Hematopoietic multipotent progenitor cell treated with erythropoietin and hydrocortisone succinate and interleukin-3 and kit ligand, for 8 days (in vitro differentiated cells): ENCODE data around the gene ZNF391.
"Not testable (repeated sequence)": the region's sequence is repeated elsewhere in the genome, so short reads cannot be mapped to it uniquely, and the experiment has no call there.

Experiments
- DNase-seq: peaks from one replicate; pipeline ENCODE4 v3.0.0-alpha.2; 2015

Gene ZNF391

DNA sequence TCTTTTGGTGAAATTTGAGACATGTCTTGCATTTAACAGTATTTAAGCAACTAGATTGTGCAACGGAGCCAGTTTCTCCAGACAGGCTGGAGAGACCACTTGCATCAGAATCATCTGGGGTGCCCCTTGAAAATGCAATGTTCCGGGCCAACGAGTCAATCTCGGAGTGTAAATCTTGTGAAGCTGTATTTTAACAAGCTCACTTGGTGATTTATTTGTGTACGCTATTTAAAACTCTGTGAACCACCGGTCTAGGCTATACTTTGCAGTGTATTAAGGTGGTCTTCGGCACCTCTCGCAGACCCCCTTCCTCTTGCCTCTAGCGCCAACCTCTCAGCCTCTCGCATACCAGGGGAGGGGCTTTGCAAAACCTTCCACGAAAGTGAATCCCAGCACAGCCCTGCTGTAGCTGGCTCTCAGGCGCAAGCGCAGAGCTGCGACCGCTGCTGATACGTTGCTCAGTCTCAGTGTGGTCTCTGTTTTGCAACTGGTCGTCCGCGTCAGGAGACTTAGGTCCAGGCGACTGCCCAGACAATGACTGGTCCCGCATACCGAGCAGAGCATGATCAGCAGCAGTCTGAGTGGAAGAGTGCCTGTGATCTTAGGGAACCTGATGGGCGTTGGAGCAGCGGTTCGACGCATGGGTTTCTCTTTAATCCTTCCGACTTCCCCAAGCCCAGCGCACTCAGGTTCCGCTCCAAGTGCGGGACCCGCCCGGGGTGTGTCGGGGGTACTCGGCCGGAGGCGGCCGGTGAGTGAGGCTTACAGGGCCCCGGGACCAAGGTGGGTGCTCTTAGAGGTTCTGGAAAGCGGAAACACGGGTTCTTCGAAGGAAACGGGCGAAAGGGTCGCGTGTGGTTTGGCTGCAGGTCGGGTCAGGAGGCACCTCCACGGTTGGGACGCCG, at the start of gene ZNF391:
TSS of gene ZNF391 (plus strand) at position 467 of the 905 bp plus-strand sequence. CDS start 11,612 bp downstream, outside the sequence.
- peak; percentile 74 for DNase-seq

DNA sequence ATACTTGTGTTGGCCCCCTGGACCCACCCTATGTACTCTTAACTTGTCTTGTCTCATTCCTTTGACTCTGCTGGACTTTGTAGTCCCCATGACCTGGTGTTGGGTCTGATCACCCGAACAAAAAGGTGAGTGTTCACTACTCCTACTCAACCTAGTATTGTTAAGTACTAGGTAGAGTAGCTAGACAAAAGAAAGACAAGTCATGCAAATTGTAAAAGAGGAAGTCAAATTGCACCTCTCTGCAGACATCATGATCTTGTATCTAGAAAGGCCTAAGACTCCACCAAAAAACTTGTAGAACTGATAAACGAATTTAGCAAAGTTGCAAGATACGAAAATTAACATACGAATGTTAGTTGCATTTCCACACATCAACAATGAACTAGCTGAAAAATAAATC, 35.7 kb upstream of the ZNF391 start:
- DNase-seq = no peak

DNA sequence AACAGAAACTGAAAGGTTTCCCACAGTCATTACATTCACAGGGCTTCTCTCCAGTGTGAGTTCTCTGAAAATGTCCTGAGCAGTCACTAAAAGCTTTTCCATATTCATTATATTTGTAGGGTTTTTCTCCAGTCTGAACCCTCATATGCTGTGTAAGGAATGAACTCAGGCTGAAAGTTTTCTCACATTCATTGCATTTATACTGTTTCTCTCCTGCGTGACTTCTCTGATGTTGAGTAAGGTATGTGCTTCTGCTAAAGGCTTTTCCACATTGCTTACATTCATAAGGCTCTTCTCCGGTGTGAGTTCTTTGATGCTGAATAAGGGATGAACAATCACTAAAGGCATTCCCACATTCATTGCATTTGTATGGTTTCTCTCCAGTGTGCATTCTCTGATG, 29.8 kb upstream of the ZNF391 start:
- no peak for DNase-seq

DNA sequence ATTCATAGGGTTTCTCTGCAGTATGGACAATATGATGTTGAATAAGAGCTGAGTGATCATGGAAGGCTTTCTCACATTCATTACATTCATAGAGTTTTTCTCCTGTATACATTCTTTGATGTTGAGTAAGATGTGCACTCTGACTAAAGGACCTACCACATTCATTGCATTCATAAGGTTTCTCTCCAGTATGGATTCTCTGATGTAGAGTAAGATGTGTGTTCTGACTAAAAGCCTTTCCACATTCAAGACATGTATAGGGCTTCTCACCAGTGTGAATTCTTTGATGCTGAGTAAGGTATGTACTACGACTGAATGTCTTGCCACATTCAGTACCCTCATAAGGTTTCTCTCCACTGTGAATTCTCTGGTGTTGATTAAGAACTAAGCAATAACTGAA, 29.3 kb upstream of the ZNF391 start:
- no peak for DNase-seq

DNA sequence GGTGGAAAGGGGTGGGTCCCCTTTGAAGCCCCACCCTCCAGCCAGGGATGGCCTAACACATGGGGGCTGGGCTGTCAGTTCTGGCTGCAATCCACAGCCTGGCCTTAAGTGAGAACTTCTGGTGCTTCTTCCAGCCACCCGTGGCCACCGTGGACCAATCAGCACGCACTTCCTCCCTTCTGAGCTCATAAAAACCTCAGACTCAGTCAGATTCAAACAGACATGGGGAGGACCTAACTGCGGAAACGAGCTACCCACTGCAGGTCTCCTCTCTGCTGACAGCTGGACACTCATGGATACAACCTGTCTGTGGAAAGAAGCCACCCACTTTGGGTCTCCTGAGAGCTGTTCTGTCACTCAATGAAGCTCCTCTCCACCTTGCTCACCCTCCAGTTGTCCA, 20.4 kb upstream of the ZNF391 start:
- DNase-seq = no peak

DNA sequence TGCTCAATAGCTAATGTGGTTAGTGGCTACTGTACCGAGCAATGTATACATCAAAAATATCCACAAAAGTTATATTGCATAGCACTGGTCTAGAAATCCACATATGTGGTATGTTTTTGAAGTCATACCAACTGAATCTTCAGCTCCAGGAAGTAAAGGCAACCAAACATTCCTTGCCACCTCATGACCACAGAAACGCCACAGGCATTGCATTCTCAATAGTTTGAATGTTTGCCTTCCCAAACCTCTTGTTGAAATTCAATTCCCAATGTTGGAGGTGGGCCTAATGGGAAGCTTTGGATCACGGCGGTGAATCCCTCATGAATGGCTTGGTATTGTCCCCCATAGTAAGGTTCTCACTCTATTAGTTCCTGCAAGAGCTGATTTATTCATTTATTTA, 18.2 kb upstream of the ZNF391 start:
- DNase-seq = no peak

DNA sequence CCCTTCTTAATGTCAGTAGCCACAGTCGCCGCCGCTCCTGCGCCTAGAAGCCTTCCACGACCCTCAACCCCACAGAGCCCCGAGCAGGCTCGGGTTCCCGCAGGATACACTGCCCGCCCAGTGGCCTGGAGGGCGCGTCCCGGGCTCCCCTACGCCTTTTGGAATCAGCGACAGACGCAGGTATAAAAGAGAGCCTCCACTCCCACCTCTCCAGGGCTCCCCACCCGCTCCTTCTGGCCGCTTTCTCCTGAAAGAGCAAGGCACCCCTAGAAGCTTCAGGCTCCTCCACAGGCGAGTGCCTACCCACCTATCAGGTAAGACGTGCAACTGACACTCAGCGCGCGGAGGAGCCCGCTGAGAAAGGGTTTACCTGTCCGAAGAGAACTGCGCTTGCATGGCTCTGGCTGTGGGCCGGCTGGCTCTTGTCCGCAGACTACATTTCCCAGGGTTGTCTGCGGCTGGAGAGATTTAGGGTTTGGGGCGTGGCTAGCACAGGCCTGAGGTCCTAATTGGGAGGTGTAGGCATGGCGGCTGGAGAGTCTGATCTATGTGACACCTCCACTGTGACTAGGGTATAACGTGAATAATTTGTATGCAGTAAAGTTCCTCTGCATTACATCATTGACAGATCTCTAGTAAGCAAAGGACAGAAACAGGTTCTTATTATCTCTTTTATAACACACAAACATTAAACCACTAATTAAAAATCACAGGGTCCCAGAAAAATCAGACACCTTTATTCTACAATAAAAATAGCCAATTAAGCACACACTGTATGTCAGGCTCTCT, 13.5 kb upstream of the ZNF391 start:
- peak; percentile 78 for DNase-seq

DNA sequence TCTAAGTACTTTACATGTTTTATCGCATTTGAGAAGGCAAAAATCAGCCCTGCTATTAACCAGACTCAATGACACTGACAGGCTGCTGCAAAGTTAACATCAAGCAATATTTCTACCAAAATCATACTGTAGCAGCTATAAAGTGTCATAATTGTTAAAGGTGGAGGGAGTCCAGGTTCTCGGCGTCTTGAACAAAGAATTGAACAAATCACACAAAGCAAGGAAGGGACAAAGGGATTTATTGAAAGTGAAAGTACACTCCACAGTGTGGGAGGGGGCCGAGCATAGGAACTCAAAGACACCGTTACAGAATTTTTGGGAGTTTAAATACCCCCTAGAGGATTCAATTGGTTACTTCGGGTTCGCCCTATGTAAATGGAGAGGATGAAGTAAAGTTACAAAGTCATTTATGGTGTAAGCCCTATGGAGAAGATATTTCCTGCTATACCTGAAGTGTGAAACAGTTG, 12.9 kb upstream of the ZNF391 start:
- peak; percentile 19 for DNase-seq

DNA sequence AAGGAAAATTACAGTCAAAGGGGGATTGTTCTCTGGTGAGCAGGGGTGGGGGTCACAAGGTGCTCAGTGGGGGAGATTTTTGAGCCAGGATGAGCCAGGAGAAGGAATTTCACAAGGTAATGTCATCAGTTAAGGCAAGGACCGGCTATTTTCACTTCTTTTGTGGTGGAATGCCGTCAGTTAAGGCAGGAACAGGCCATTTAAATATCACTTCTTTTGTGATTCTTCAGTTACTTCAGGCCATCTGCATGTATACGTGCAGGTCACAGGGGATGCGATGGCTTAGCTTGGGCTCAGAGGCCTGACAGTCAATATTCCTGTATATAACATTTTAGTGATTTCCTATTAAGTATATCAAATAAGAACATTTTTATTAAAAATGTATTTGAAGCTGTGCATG, 10.2 kb upstream of the ZNF391 start:
- not testable (repeated sequence) for DNase-seq

DNA sequence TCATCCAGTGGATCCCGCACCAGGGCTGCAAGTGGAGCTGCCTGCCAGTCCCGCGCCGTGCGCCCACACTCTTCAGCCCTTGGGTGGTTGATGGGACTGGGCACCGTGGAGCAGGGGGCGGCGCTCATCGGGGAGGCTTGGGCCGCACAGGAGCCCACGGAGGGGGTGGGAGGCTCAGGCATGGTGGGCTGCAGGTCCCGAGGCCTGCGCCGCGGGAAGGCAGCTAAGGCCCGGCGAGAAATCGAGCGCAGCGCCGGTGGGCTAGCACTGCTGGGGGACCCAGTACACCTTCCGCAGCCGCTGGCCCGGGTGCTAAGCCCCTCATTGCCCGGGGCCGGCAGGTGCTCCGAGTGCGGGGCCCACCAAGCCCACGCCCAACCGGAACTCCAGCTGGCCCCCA, 7.6 kb upstream of the ZNF391 start:
- DNase-seq = not testable (repeated sequence)

DNA sequence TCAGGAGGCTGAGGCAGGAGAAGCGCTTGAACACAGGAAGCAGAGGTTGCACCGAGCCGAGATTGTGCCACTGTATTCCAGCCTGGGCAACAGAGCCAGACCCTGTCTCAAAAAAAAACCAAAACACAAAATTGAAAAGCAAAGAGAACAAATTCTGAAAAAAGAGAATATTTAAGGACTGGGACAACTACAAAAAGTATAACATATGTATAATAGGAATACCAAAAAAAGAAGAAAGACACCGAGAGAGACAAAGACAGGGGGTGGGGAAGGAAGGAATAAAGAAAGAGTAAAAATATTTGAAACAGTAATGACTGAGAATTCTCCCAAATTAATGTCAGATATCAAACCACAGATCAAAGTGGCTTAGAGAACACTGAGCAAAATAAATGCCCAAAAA, 5.5 kb upstream of the ZNF391 start:
- DNase-seq = no peak

DNA sequence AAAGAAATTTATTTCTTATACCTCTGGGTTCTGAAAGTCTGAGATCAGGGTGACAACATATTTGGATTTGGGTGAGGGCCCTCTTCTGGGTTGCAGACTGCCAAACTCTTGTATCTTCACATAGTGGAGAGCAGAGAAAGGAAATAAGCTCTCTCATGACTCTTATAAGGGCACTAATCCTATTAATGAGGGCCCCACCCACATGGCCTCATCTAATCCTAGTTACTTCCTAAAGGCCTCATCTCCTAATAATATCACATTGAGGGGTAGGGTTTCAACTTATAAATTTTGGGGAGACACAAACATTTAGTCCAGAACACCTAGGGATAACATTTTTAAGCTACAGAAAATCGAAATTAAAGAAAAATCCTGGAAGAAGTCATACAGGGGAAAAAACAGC, 5.1 kb upstream of the ZNF391 start:
- DNase-seq = no peak

DNA sequence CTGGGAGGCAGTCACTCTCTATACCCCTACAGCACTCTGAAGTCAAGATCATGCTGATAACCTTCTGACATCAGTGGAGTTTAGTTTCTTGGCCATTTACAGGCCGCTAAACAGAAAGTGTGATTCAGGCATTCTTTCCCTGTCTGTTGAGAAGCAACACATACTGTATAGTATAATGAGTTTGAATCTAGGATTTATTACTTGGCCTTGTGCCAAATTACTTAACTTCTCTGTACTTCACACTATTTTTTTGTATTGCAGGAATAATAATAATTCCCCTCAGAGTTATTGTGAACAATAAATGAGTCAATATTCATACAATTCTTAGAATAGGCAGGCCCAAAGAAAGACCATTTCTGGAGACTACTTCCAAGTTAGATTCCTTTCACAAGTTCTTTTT, 4.1 kb downstream of the ZNF391 start:
- no peak for DNase-seq

DNA sequence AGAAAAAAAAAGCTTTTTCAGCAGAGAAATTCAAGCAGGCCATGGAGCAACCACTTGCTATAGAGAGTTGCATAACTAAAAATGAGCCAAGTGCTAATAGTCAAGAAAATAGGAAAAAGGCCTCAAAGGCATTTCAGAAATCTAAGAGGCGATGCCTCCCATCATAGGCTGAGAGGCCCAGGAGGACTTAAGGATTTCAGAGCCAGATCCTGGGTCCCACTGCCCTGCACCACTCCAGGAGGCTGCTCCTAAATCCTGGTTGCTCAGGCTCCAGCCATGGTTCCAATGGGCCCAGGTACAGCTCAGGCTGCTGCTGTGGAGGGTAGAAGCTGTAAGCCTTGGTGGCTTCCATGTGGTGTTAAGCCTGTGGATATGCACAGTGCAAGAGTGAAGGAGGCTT, 5.5 kb downstream of the ZNF391 start:
- no peak for DNase-seq

DNA sequence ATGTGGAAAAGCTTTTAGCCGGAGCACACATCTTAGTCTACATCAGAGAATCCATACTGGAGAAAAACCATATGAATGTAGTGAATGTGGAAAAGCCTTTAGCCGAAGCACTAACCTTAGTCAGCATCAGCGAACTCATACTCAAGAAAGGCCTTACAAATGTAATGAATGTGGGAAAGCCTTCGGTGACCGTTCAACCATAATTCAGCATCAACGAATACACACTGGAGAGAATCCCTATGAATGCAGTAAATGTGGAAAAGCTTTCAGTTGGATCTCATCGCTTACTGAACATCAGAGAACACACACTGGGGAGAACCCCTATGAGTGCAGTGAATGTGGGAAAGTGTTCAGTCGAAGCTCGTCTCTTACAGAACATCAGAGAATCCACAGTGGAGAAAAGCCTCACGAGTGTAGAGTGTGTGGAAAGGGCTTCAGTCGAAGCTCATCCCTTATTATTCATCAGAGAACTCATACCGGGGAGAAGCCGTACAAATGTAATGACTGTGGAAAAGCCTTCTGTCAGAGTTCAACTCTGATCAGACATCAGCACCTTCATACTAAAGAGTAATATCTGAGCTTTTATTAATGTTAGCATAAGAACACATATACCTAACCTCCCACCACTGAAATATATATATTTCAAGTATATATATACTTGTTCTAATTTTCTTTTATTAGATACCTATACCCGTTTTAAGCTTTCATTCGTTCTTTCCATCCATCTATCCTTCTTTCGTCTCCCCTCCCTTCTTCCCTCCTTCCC, 12.5 kb downstream of the ZNF391 start:
- DNase-seq = no peak

DNA sequence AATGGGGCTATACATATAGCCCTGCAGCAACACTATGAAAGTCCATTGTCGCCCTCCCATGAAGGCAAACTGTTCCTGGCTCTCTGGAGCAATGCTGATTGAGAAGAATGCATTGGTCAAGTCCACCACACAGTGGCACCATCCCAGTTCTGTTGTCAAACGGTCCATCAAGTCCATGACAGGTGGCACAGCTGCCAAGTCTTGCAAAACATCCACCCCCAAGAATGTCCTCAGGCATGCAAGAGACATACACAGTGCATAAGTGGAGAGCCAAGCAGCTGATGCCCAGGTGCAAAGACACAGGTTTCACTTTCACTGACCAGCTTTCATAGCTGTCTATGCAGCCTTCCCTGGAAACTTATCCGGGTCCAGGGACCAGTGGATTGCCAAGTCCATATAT, 17.5 kb downstream of the ZNF391 start:
- DNase-seq = no peak

DNA sequence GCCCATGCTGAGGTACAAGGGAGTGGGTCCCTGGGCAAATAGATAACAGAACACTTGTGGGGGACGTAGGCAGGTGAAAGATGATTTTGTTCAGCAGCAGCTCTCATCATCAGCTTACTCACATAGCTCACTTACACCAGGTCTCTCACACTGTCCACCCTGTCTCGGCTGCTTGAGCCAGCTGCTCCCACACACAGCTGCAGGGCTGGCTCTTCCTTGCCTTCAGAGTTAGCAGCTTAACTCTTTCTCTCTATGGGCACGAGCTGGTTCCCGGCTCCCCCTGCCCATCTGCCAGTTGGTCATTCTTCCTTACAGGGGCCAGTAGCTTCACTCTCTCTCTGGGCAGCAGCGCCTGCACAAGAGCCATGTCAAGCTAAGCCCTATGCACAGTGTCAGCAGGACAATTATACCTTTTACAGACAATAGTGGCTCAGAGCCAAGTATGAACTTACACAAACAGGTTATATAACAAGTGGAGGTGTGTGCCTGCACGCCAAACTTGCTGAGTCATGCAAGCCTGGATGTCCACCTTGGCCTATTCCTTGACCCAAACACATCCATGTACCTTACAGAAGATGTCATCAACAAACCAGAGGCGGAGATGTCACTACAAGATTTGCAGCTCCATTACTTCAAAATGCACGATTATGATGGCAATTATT, 18.7 kb downstream of the ZNF391 start:
- no peak for DNase-seq

DNA sequence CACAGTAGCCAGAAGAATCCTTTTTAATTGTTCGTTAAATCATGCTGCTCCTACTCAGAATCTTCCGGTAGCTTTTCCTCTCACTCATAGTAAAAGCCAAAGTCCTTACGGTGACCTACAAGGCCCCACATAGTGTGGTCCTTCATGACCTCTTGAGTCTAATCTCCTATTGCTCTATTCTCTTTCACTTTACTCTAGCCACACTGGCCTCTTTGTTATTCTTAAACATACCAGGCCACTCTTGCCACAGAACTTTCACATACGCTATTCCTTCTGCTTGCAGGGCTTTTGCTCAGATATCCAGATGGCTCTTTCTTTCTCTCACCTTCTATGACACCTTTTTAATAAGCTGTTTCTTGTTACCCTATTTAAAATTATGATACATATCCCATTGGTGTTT, 25.7 kb downstream of the ZNF391 start:
- no peak for DNase-seq

DNA sequence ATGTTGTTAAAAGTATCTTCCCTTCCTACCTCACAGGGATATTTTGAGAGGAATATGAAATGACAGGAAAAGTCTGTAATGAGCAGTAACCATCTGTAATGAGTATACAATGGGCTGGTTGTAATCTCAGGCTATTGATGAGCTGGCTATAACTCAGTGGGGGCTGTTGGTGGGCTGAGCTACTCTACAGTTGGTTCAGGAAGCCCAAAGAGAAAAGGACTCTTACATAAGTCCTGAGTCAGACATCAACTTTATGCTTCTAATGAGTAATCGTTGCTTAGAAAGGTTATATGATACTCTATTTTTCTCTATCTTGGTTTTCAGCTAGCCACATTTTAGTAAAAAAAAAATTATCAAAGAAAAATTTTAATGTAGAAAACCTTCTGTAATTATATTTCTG, 26.4 kb downstream of the ZNF391 start:
- DNase-seq = no peak

DNA sequence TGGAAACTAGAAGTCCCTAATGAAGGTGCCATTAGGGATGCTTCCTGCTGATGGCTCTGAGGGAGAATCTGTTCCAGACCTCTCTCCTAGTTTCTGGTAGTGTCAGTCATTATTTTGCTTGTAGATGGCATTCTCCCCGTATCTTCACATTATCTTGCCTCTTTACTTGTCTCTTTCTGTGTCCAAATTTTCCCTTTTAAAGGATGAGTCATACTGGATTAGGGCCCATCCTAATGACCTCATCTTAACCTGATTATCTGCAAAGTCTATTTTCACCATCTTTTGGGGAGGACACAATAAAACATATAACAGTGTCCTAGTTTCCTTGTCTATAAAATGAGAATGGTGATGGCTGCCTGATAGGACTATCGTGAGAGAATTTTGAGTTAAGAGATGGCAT, 27.3 kb downstream of the ZNF391 start:
- DNase-seq = no peak

DNA sequence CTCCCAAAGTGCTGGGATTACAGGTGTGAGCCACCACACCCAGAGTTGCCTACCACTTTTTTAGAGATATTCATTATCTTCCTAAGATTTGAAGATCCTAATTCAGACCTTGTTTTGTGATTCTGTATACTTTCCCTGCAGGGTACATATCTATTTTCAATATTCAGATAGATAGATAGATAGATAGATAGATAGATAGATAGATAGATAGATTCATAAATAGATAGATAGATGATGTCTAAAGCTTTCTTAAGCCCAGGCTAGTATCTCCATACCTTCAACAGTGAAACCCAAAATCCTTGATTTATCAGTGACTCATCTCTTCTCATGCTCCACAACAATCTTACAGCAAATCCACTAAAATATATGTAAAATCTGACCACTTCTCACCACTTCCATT, 30.8 kb downstream of the ZNF391 start:
- DNase-seq = no peak

DNA sequence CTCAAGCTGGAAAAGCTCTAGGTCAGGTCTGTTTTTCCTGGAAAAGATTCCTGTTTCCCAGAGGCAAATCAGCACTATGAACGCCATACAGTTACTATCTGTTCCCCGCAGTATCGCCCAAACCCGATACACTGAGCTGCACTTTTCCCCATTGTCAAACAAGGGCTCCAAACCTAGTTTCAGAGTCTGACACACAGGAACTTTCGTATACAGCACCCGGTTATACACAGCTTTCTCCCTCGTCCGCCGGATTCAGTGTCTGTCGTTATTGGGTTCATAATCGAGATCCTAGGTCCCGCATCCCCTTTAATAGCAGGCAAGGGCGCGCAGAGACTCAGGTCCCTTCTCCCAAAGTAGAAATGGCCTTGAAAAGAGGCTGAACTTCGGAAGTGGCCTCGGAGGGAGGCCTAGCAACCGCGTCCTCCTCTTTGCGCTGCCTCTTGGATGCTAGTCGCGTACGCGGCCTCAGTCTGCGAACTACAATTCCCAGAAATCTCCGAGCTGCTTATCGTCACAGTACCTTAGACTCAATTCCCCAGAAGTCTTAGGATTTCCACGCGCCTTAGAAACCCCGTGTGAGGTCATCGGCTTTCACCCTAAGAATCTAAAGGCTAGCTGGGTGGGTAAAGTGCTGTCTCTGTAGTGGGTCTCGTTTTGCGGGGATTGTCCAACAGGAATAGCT, 34.2 kb downstream of the ZNF391 start:
- no peak for DNase-seq
